GM18519 (cell line): ENCODE measurements around the gene CAP1.

Experiments
- ATAC-seq: cut with Tn5 transposase; IDR thresholded peaks from one replicate; pipeline ENCODE4 v1.9.1; 2021; ENCODE audit warnings: mild to moderate bottlenecking, moderate library complexity; ENCODE audit not compliant: unreplicated experiment, low FRiP score

Gene CAP1

DNA sequence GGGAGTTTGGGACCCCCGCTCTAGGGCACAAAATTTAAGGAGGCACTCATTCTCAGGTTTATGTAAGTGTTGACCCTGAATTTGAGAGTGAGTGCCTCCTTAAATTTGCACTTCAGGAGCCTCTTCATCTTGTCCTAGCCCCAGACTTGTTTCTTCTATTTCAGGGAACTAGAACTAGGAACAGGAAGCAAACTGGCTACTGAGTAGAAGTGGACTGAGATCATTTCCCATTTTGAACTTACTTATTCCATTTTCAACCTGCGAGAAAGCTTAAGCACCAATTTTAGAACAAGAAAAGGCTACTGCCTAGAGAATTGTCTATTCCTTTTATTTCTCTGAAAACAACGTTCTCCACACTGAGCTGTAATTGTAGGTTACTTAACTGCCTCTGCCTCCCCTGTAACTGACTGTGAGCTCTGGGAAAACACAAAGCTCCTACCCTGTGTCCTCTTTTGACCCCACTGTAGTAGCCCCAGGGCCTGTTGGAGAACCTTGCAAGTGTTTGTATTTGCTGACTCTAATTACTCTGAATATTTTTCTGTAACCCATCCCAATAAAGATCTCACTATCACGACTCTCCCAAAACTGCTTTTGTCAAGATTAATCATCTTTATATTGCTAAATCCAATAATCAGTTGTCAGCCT lies 54.1 kb downstream of the CAP1 start:
- no peak for ATAC-seq

DNA sequence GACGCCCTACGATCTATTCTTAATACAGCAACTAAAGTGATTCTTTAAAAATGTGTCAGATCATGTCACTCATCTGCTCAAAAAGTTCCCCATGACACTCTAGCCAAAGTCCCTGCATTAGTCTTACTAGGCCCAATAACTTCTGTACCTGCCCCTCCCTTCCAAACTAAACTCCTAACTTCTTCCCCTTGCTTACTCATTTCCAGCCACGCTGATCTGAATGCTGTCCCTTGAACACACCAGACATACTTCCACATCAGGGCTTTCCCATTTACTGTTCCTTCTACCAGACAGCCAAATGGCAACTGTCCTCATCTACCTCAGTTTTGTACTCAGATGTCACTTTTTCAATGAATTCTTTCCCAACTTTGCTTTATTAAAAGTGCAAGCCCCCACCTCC lies 55.3 kb downstream of the CAP1 start:
- no peak for ATAC-seq

DNA sequence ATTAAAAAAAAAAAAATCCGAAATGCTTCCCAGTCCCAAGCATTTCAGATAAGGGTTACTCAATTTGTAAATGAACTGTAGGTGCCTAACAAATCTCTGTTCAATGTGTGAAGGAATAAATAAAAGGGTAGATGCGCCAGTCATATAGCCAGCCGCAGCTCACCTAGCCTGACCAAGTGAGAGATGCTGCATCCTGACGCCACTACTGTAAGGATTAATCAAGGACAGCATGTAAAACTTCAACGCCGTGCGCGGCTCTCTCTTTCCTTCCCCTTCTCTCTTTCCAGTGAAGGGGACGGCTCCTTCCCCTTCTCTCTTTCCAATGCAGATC lies 56.1 kb downstream of the CAP1 start:
- no peak for ATAC-seq

DNA sequence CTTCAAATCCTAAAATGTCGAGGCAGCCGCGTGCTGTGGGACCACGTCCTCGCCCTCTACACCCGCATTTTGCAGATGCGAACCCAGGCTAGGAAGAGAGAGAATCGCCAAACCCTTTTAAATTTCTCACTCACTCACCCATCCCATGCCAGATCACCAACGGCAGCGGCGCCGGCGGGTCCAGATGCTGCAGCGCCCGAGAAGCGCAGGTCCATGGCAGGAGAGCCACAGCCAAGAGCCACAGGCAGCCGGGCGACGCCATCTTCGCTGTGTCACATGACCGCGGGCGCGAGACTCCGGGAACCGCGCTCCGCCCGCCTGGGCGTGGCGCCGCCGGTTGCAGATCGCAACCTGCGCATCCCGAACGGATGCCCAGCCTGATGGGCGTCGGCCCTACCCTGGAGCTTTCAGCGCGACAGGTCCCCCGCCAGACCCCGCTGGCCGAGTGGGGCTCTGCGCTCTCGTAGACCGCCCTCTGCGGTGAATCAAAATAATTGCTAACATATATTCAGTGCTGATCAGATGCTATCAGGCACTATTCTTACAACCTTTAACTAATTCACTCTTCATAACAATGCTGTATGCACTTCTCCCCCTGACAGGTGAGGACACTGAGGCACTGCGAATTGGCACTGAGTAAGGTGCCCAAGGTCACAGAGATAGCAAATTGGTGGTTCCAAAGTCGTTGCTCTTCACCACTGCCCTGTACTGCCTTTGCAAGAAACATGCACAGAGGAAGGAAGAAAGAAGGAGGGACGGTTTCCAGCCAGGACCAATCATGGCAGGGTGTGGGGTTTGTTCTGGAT lies 56.7 kb downstream of the CAP1 start, which contains the start of gene PPT1:
TSS of gene PPT1 (minus strand) at position 276 of the 806 bp plus-strand sequence. CDS start at position 262, 14 bp downstream.
- ATAC-seq = no peak

DNA sequence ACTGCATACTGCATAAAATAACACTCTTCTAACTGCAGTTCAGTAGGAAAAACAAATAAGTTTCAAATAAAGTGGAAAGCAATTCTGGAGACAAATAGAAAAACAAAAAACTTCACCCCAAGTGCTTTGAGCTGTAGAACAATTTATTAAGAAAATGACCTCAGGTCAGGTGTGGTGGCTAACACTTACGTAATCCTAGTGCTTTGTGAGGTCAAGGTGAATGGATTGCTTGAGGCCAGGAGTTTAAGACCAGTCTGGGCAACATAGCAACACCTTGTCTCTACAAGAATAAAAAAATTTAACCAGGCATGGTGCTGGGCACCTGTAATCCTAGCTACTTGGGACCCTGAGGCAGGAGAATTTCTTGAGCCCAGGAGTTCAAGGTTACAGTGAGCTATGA lies 61.5 kb downstream of the CAP1 start:
- ATAC-seq = no peak

DNA sequence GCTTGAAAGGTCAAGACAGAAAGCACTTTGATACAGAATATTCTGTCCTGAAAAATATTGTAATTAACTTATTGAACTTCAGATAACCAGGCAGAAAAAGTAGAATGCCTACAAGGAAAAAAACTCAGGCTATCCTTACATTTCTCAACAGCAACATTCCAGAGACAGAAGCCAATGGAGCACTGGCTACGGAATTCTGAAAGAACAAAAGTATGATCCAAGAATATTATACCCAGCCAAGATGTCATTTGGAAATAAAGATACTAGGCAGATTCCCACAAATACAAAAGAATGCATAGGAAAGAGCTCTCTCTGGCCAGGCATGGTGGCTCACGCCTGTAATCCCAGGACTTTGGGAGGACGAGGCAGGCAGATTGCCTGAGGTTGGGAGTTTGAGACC lies 62.4 kb downstream of the CAP1 start:
- ATAC-seq = no peak

DNA sequence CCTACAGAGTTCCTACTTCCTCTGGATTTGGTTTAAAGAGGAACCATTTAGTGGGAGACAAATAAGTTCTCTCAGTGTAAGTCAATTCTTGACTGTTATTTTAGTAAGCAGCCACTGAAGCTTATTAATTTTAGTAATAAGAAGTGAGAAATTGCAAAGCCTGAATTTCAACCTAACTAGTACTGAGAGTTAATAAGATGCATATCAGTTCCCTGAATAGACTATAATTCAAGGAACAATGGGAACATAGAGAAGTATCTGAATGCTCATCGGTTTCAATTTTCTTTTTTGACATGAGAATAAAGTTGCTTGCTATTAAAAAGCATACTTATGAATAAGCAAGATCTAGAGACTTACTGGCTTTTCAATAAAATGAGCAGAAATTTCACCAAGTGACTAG lies 64.5 kb downstream of the CAP1 start:
- ATAC-seq = no peak

DNA sequence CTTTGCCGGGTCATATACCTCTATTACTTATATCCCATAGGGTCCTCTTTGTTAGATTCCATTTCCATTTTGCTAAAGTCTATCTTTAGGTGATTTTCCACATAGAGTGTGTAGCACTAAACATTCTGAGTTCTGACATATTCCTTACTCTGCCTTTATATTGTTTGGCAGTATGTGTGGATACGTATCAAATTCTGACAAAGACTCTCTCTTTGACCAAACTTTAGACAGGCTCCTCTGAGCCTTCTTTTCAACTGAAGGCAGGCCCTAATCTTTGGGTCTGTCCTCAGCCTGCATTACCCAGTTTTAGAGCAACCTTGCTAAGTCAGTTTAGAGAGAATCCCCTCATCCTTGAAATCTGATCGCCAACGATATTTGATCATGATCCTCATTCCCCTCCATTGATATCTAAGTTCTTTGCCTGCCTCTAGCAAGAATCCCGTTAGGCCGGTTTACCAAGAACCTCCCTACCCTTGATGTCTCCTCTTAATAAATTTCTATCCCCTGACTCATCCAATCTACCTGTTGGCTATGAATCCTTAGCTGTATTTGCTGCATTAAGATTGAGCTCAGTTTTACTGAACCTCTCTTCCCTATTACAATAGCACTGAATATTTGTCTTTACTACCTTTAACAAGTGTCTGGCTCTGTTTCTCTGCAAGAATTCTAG lies 66.9 kb downstream of the CAP1 start:
- ATAC-seq = no peak

DNA sequence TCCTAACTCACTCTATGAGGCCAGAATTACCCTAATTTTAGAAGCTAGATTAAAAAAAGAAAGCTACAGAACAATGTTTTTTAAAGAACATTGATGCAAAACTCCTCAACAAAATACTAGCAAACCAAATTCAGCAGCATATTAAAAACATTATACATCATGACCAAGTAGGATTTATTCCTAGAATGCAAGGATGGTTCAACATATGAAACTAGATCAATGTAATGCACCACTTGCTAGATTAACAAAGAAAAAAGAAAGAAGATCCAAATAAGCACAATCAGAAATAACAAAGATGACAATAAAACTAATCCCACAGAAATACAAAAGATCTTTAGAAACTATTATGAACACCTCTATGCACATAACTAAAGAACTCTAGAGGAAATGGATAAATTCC lies 69.9 kb downstream of the CAP1 start:
- ATAC-seq = no peak

DNA sequence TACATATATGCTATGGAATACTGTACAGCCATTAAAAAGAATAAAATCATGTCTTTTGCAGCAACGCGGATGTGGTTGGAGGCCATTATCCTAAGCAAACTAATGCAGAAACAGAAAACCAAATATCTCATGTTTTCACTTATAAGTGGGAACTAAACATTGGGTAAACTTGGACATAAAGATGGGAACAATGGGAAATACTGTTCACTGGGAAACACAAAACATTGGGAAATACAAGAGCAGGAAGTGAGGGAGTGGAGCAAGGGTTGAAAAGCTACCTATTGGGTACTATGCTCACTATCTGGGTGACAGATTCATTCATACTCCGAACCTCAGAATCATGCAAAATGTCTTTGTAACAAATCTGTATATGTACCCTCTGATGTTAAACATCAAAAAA lies 73.9 kb downstream of the CAP1 start:
- no peak for ATAC-seq

DNA sequence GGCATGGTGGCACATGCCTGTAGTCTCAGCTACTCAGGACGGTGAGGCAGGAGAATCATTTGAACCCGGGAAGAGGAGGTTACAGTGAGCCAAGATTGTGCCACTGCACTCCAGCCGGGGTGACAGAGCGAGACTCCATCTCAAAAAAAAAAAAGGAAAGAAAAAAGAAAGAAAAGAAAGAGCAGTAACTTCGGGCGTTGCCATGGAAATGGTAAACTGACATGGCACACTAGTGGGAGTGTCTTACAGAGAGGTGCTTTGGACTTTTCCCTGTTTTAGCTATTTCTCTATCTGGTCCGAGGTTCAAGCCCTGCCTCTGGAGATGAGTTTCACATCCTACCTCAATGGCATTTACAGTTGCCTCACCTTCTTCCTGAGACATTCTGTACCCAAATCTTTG lies 79.6 kb downstream of the CAP1 start:
- ATAC-seq = no peak
